Stimulated activated memory B cell treated with anti-CD40 and anti-IgM and Interleukin-4, amounts not matched to agents 10 μg/mL and 1 μg/mL and 100 μg/mL, for 72 hours (primary cell): ENCODE data around the gene TEX19.

Source experiments
- ATAC-seq: fragments of 150-1000 bp; cut with Tn5 transposase; 2 replicates; pipeline ENCODE4 v1.10.0; 2021
- H3K27ac Mint-ChIP-seq: one replicate; pipeline ENCODE4 v1.8.0; 2022; ENCODE audit warnings: mild to moderate bottlenecking, mixed read lengths
- H3K27me3 Mint-ChIP-seq: one replicate; pipeline ENCODE4 v1.8.0; 2022; ENCODE audit warnings: mixed read lengths
- H3K36me3 Mint-ChIP-seq: one replicate; pipeline ENCODE4 v1.8.0; 2022; ENCODE audit warnings: mixed read lengths
- H3K4me1 Mint-ChIP-seq: one replicate; pipeline ENCODE4 v1.8.0; 2022; ENCODE audit warnings: mixed read lengths
- H3K4me3 Mint-ChIP-seq: one replicate; pipeline ENCODE4 v1.8.0; 2022; ENCODE audit warnings: mild to moderate bottlenecking, moderate library complexity, mixed read lengths
- H3K9me3 Mint-ChIP-seq: one replicate; pipeline ENCODE4 v1.8.0; 2022; ENCODE audit warnings: mixed read lengths

Gene TEX19, protein sequence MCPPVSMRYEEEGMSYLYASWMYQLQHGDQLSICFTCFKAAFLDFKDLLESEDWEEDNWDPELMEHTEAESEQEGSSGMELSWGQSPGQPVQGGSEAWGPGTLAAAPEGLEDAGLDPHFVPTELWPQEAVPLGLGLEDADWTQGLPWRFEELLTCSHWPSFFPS

DNA sequence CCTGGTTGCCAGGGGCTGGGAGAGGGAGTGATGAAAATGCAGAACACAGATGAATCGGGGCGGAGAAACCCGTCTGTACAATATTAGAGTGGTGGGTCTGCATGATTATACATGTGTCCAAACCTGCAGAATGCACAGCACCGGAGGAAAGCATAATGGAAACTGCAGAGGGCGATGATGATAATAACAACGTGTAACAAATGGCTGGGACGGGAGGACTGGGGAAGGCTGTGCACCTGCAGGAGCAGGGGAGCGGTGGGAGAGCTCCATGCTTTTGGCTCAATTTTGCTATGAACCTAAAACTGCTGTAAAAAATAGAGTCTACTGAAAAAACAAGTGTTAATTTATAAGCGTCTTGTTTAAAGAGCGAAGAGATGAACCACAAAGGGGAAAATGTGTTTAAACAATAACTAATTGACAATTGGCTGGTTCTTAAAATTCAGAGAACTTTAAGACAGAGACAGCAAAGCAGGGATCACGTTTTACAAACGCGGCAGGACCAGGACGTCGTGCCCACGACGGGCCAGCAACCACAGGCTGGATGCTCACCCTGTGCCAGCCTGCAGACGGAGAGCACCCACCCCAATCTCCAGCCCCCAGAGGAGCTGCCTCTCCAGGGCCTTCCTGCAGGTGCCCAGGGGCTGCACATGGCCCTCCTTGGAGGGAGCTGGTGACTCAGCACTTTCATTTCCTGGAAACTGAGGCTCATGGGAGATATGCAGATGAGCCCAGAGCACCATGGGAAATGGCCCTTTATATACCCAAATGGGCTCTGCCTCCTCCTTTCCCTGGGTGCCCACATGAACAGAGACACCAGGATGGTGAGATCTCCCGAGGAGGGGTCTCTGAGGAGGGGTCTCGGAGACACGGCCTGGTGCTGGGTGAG is at the start of gene TEX19:
Gene TEX19, plus strand, starts transcription at position 783 of the 886 bp plus-strand sequence. CDS start 2,904 bp downstream, outside the sequence.
- H3K27ac Mint-ChIP-seq: peak within 1 kb of the TSS; percentile 2
- no peak within 1 kb of the TSS for H3K4me3 Mint-ChIP-seq
- no peaks in the 10 kb centered on the region for H3K36me3 Mint-ChIP-seq
- H3K9me3 Mint-ChIP-seq: no peaks in the 10 kb centered on the region
- ATAC-seq: no peak
- peaks cover 49% of the 10 kb centered on the region for H3K27me3 Mint-ChIP-seq
- peaks cover 8% of the 10 kb centered on the region for H3K4me1 Mint-ChIP-seq

DNA sequence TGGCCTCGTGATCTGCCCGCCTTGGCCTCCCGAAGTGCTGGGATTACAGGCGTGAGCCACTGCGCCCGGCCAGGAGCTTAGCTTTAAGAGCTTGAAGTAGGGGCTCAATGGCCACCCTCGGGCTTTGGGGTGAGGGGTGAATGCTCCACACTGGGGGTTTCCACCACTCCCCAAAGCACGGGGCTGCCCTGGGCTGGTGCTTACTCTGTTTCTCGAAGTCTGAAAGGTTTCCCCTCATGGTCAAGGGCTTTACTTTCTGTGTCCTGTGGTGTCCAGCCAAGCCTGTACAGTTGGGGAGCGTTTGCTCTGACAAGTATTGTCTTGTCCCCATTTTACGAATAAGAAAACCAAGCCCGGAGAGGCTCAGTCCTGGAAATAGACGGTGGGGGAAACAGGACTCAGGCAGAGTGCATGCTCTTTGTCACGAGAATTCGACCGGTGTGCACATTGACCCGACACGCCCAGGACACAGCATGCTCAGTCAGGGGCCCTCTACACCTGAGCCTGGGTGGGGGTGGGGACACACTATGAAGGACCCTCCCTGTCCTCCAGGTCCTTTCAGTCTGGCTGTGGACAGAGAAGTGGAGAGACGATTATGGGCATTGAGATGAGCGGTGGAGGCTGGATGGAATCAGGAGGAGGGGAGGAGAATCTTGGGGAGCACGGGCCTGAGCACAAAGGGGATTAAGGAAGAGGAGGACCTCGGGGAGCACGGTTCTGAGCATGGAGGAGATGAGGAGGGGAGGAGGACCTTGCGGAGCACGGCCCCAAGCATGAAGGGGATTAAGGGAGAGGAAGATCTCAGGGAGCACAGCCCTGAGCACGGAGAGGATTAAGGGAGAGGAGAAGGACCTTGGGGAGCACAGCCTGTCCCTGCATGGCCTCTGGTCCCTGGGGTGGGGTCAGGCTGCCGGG is 49.1 kb upstream of the TEX19 start:
- Mint-ChIP-seq H3K27ac (no peak overlapping the region), H3K4me3 (no peak overlapping the region), H3K9me3 (no peaks in the 10 kb centered on the region), H3K27me3 (peaks cover 44% of the 10 kb centered on the region), H3K4me1 (peaks cover 13% of the 10 kb centered on the region), H3K36me3 (no peaks in the 10 kb centered on the region)
- ATAC-seq: no peak

DNA sequence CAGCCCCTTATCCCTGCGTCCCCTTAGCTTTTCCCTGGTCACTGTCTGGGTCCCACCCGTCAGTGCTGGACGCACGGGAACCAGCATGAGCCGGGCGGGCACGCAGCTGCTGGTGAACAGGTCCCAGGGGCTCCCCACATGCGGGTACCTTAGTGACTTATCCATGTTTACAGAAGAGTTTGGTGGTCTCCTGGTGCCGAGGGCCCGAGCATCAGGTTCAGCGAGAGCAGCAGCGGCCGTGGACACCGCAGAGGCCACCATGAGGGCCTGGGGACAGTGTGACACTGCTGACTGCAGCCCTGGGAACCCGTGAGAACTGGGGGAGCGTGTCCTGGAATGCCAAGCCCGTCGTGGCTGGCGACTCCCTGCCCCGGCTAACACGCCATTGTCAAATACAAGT is 48.2 kb upstream of the TEX19 start:
- no peak for ATAC-seq
- Mint-ChIP-seq H3K9me3 (no peaks in the 10 kb centered on the region), H3K4me3 (no peak overlapping the region), H3K27me3 (peaks cover 53% of the 10 kb centered on the region), H3K4me1 (peaks cover 23% of the 10 kb centered on the region), H3K36me3 (no peaks in the 10 kb centered on the region), H3K27ac (no peak overlapping the region)

DNA sequence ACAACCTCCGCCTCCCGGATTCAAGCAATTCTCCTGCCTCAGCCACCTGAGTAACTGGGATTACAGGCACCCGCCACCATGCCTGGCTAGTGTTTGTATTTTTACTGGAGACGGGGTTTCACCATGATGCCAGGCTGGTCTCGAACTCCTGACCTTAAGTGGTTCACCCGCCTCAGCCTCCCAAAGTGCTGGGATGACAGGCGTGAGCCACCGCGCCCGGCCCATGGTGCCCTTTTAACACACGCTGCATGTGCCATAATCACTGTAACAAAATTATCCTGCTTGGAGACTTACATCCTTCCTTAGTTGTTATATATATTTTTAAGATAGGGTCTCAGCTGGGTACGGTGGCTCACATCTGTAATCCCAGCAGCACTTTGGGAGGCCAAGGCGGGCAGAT is 47.1 kb upstream of the TEX19 start:
- Mint-ChIP-seq H3K36me3 (no peaks in the 10 kb centered on the region), H3K27me3 (peaks cover 59% of the 10 kb centered on the region), H3K4me1 (peaks cover 27% of the 10 kb centered on the region), H3K9me3 (no peaks in the 10 kb centered on the region), H3K27ac (no peak overlapping the region), H3K4me3 (no peak overlapping the region)
- no peak for ATAC-seq

DNA sequence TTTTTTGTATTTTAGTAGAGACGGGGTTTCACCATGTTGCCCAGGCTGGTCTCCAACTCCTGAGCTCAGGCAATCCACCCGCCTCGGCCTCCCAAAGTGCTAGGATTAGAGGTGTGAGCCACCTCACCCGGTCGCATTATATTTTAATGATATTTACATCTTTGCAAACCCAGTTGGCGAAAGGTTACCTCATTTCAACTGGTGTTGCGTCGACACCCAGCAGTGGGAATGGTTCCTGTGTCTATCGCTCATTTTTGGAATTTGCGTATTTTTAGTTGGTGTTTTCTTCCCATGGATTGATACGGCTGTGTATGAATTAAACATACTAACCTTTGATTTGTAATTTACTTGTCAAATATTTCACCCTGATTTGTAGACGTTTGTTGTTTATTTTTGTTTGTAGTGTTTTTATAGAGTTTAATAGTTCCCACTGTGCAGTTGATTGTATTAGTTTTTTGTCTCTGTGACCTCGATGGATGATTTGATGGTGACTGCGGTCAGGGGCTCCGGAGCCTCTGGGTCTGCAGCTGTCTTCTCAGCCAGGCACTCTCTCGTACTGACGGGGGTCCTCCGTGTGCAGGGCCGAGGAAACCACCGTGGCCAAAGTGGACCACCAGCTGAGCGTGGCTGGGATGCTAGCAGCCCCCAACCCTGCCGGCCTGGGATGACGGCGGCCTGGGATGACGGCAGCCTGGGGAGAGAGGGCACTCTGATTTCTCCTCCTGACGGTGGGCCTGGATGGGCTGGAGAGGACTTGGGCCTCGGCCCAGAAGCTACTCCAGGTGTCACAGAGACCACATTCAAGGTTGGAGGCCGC is 45.6 kb upstream of the TEX19 start:
- ATAC-seq: no peak
- Mint-ChIP-seq H3K36me3 (no peaks in the 10 kb centered on the region), H3K4me3 (no peak overlapping the region), H3K4me1 (peaks cover 27% of the 10 kb centered on the region), H3K9me3 (no peaks in the 10 kb centered on the region), H3K27ac (peak overlapping the region; percentile 28), H3K27me3 (peaks cover 59% of the 10 kb centered on the region)

DNA sequence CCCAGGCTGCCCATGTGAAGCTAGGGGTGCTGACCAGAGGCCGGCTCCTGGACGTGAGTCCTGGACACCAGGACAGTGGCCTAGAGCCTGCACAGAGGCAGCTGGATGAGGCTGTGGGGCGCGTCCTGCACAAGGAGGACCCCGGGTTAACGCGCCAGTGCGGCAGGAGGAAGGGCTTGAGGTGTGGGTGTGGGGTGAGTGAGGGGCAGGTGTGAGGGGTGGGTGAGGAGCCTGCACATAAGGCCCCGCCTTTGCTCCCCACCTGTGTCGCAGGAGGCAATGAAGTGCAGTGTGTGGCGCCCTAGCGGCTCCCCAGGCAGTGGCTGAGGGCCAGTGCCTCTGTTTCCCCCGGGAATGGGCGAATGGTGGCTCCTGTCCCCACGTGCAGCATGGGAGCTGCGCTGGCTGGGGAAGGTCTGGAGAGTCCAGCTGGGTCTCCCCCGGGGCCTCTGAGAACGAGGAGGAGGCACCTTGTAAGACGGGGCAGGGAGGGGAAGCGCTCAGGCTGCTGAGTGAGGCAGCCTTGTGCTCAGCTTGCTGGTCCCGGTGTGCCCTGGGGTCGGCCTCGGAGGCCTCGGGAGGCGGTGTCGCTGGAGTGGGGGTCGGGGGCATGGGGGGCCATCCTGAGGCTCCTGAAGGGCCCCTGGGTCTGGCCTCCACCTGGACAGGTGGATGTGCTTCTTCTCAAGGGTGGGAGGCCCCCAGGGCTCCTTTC is 44.9 kb upstream of the TEX19 start:
- Mint-ChIP-seq H3K4me3 (no peak overlapping the region), H3K27me3 (peaks cover 54% of the 10 kb centered on the region), H3K36me3 (no peaks in the 10 kb centered on the region), H3K4me1 (peaks cover 27% of the 10 kb centered on the region), H3K27ac (peak overlapping the region; percentile 28), H3K9me3 (no peaks in the 10 kb centered on the region)
- no peak for ATAC-seq

DNA sequence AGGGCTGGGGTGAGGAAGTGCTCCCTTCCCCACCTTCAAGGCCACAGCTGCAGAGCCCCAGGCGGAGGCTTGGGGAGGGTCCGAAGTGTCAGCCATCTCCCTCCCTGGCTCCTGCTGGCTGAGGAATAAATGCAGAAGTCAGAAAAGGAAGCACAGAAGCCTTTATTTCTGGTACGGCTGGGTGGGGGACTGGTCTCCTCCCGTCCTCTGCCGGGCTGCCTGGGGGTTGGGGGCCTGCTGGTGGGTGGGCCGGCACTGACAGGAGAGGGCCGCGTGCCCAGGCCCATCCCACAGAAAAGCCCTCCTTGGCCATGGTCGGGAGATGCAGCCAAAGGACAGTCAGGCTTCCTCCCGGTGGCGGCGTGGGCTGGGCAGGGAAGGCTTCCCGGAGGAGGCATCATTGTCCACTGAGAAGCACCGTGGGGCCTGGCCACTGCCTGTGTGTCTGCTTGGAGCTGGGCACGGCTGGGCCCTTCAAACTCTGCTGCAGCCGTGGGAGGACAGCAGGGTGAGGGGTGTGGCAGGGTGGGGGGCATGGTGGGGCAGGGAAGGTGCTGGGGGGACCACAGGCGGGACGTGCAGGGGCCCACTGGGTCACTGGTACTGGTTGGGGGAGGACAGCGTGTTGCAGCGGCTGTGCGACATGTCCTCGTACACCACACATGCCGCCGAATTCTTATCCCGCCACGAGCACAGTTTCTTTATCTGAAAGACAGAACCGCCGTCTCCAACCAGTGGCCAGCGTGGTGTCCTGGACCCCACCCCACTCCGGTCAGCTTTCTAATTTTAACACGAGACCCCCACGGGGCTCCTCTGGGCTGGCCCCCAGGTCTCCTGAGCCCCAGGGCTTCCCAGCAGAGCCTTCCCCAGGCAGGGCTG is 44.1 kb upstream of the TEX19 start:
- H3K9me3 Mint-ChIP-seq: no peaks in the 10 kb centered on the region
- H3K4me3 Mint-ChIP-seq: no peak overlapping the region
- H3K27ac Mint-ChIP-seq: peak overlapping the region; percentile 71

DNA sequence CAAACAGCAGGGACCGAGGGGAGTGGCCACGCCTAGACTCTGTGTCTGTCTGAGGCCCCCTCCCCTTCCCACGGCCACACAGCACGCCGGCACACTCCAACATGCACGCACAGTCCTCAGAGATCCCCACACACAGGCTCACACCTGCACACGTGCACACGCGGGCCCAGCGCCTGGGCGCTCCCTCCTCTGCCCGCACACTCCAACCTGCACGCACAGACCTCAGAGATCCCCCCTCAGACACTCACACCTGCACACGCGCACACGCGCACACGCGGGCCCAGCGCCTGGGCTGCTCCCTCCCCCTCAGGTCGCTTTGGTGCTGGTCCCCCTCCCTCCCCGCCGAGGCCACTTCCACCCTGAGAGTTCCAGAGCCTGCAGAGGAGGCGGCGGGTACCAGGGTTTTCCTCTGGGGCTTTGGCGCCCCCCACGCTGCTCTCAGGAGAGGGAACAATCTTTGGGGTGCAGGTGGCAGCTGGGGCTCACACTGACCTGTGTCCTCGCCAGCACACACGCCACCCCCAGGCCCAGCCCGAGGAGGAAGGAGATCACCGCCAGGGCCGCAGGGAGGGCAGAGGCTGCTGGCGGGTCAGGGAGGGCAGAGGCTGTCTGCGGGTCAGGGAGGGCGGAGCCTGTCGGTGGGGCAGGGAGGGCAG is 43.2 kb upstream of the TEX19 start:
- H3K4me3 Mint-ChIP-seq: peak overlapping the region; percentile 52
- no peaks in the 10 kb centered on the region for H3K36me3 Mint-ChIP-seq
- peak overlapping the region; percentile 71 for H3K27ac Mint-ChIP-seq
- H3K4me1 Mint-ChIP-seq: peaks cover 27% of the 10 kb centered on the region
- peak; percentile 59 for ATAC-seq
- no peaks in the 10 kb centered on the region for H3K9me3 Mint-ChIP-seq
- H3K27me3 Mint-ChIP-seq: peaks cover 40% of the 10 kb centered on the region

More for the DNA sequence above, 44.1 kb upstream of the TEX19 start:
- ATAC-seq: no peak
- no peaks in the 10 kb centered on the region for H3K36me3 Mint-ChIP-seq
- peaks cover 49% of the 10 kb centered on the region for H3K27me3 Mint-ChIP-seq
- H3K4me1 Mint-ChIP-seq: peaks cover 27% of the 10 kb centered on the region

DNA sequence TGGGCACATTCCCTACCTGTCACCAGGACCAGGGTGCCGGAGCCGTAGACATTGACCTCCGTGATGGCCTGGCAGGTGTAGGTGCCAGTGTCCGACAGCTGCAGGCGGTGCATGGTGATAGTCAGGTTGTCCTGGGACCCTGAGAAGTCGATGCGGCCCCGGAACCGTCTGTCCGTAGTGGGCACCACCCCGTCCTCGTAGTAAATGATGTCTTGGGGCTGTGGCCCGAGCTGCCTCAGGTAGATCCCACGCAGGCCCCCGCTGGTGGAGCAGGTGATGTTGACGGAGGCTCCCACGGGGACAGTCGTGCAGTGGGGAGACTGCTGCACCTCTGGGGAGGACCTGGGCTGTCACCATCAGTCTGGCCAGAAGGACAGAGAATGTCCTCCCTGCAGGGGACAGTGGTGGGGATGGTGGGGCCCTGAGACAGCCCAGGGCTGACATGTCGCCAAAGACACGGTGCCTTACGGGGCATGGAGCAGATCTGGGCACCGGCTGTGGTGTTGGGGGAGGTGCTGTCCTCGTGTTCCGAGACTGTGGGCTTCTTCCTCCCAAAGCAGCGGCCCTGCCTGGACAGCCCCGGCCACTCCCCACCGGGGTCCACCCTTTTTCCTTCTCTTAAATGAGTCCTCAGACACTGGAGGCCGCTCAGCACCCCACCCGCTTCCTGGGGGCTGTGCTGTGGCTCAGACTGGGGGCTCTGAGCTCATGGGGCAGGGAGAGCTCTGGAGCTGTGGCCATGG is 42.2 kb upstream of the TEX19 start:
- H3K4me1 Mint-ChIP-seq: peaks cover 37% of the 10 kb centered on the region
- H3K9me3 Mint-ChIP-seq: no peaks in the 10 kb centered on the region
- no peak for ATAC-seq
- no peaks in the 10 kb centered on the region for H3K36me3 Mint-ChIP-seq
- H3K27ac Mint-ChIP-seq: no peak overlapping the region
- no peak overlapping the region for H3K4me3 Mint-ChIP-seq
- H3K27me3 Mint-ChIP-seq: peaks cover 35% of the 10 kb centered on the region

DNA sequence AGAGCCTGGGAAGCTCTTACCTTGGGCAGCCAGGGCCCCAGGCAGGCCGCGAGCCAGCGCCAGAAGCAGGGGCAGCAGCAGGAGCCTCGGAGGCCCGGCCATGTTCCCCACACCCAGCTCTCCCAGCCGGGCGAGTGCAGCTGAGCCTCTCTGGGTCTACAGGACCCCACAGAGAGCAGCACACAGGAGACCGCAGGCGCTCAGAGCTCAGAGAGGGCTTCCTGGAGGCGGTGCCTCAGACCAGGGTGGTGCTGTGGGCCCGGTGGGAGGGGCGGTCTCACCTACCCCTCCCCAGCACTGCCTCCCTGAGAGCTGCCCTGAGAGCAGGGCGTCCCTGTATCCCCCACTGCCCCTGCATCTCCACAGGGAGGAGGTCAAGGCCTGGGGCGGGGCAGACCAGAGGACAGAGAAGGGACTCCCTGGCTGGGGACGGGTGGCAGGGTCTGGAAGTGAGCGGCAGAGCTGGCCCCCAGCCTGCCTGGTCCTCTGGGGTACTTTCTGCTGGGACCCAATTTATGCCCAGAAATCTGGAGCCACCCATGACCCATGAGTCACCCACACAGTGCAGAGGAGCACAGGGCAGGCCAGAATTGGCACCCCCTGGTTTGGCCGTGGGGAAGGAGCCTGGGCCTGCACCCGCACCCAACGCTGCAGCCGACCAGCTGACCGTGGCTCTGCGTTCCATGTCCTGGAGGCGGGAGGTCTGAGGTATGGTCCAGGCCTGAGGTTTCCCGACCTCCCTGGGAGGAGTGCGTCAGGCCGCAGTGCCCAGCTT is 41.5 kb upstream of the TEX19 start, which contains the start of gene CD7:
Gene CD7, minus strand, starts transcription at position 215 of the 775 bp plus-strand sequence. Its CDS starts 113 bp downstream, at position 102.
- Mint-ChIP-seq H3K4me3 (no peak within 1 kb of the TSS), H3K4me1 (peaks cover 43% of the 10 kb centered on the region), H3K9me3 (no peaks in the 10 kb centered on the region), H3K36me3 (no peaks in the 10 kb centered on the region), H3K27ac (no peak within 1 kb of the TSS), H3K27me3 (peaks cover 38% of the 10 kb centered on the region)
- ATAC-seq: no peak

DNA sequence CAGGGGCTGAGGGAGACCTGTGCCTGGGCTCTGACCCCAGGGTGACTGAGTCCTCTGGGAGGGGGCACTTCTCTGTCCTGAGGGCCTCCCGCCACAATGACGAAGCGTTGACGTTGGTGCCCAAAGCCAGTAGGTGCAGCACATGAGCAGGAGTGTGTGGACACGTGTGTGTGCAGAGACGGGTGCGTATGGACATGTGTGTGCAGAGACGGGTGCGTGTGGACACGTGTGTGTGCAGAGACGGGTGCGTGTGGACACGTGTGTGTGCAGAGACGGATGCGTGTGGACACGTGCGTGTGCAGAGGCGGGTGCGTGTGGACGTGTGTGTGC is 40.9 kb upstream of the TEX19 start:
- Mint-ChIP-seq H3K4me1 (peaks cover 49% of the 10 kb centered on the region), H3K27me3 (peaks cover 41% of the 10 kb centered on the region), H3K36me3 (no peaks in the 10 kb centered on the region), H3K4me3 (no peak overlapping the region), H3K27ac (no peak overlapping the region), H3K9me3 (no peaks in the 10 kb centered on the region)
- ATAC-seq: no peak
